ENCODE data around the gene RYR2. TPM values are rescaled to one million over a fixed set of nuclear protein-coding genes. Genes with fewer than 3 reads are reported as not detected.

RYR2 gene
- total RNA-seq, 1 donor from 2014 or later: 828 TPM

DNA sequence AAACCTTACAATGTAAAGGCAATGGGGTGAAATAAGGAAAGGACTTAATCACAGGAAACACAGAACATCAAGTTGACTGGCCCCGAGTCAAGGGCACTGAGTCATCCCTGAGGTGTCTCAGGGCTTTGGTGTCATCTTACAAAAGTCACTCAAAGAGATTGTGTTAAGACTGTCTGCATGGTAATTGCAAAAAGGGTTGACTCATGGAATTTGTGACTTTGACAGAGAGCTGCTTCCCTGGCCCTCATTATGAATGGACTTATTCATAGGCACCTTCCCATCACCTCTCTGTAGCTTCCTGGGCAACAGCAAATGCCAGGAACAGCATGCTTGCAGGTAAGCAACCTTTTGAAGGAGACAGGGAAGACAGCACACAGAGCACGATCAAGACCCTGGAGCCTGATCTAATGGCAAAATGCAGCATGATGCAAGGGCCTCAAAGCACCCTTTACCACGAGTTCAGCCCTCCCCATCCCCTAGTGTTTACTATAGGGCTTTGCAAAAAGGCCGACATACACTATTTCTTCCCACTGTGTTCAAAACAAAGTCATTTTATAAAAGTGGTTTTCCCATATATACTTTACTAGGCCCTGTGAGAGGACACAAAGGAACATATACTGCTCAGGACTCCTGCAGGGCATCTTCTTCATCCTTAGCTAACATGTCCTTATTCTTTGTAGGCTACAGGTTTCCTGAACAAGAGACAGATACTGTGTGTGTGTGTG, 831.7 kb downstream of the RYR2 start:
- intact Hi-C loops (cut with micrococcal nuclease): no loop called here
- ATAC-seq: no peak

DNA sequence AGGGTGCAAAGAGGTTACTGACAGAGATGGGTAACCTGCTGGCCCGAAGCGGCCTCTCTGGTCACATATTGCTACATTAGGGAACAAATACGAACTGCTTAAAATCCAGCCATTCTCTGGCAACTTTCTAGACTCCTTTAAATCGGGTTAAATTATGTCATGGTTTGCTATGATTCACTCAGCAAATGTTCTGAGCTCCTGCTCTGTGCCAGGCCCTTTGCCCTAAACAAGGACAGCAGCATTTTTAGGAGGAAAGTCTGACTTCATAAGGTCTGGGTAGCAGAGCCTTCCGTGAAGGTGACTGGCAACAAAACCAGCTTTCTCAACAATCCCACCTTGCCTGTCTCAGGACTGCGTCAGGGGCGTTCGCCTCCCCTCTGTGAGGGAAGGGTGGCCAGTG, 833.3 kb downstream of the RYR2 start:
- intact Hi-C loops (cut with micrococcal nuclease): no loop called here
- no peak for ATAC-seq

More for the DNA sequence above, 831.7 kb downstream of the RYR2 start:
- no peak for DNase-seq

DNA sequence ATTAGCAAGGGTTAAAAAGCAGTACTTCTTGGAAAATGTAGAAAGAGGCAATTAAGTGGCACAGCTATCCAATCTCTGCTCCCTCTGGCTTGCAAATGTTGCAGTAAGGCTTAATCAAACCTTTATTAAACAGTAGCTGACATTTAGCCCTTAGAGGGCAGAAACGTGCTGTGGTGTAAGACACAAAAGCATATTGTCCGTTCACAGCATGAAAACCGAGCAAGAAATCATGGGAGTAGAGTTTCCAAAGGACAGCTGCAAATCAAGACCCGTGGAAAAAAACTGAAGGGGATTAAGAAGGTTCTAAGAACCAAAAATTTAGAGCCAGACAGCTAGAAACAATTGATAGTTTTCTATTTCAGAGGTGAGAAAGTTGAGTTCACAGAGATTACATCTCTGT, 835.6 kb downstream of the RYR2 start:
- no peak for ATAC-seq
- intact Hi-C loops (cut with micrococcal nuclease): no loop called here

More for the DNA sequence above, 833.3 kb downstream of the RYR2 start:
- DNase-seq: no peak

DNA sequence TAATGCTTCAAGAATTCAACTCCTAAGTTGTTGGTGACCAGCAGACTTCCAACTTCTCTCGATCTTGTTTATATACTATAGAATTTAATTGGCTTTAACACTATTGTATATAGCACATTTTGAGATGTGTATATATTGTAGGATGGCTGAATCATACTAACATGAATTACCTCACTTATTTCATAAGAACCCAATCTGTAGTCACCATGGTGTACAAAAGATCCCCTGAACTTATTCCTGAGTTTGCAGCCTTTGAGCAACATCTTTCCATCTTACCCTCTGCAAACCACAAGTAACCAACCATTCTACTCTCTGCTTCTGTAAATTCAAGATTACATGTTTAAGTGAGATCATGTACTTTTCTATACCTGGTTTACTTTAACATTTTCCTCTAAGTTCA, 836.4 kb downstream of the RYR2 start:
- intact Hi-C loops (cut with micrococcal nuclease): no loop called here
- no peak for DNase-seq
- ATAC-seq: no peak

More for the DNA sequence above, 835.6 kb downstream of the RYR2 start:
- no peak for DNase-seq

DNA sequence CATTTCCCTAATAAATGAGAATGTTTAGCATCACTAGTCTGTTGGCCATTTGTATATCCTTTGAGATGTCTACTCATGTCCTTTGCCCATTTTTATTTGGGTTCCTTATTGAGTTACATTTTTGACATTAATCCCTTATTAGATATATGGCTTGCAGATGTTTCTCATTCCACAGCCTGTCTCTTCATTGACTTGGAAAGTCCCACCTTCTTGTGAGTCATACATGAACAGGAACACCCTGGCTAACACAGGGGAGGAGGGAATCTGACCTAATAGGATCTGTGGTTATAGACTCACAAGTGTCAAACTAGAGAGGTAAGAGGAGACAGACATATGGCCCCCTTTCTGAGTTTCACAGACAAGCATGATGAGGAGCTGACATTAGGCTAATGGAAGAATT, 837.2 kb downstream of the RYR2 start:
- intact Hi-C loops (cut with micrococcal nuclease): no loop called here
- no peak for DNase-seq
- ATAC-seq: no peak

Small RNAs within 50 kb of the gene (microRNA-seq; reads per million reads assigned to microRNA genes)
- gene MIR4428 (ENCODE audit: borderline number of aligned reads): 2.9 reads per million

Other genes starting within 250 kb of the RYR2 start
- gene MTR, start 246.9 kb upstream of the RYR2 start, total RNA-seq: 52.7 TPM
- gene MT1HL1, start 37.7 kb upstream of the RYR2 start, total RNA-seq: not detected

Measured in left ventricle myocardium superior (tissue), 1 donor.